Activated T-helper 1 cell treated with anti-CD3 and anti-CD28 coated beads, Interleukin-2, amount 50 U/mL, for 16 hours (primary cell): ENCODE measurements around the gene NMRAL1.
A peak's percentile ranks its signal among the peaks of the same experiment; 100 is the strongest.

Source experiments
- DNase-seq, 2 donors: peaks; one replicate each; pipeline ENCODE4 v3.0.0-alpha.2; 2020; ENCODE audit warnings: low read depth in 1 of 2, low spot score in 1 of 2

The NMRAL1 gene

GRCh38 chr16:4474192-4474961, at the start of gene NMRAL1:
TSS of gene NMRAL1 (minus strand) at chr16:4474625. CDS start at chr16:4474132, 493 bp downstream.
- DNase-seq, result peak; percentile 57 to 76

GRCh38 chr16:4523686-4524085, 49.3 kb upstream of the NMRAL1 start:
- DNase-seq, result no peak

GRCh38 chr16:4522051-4522581, 47.7 kb upstream of the NMRAL1 start:
- DNase-seq, result no peak

GRCh38 chr16:4520913-4521312, 46.5 kb upstream of the NMRAL1 start:
- no peak for DNase-seq

- no peak for DNase-seq
These were observed 45.0 kb upstream of the NMRAL1 start for GRCh38 chr16:4519274-4520058.

- no peak for DNase-seq
These were observed 43.6 kb upstream of the NMRAL1 start for GRCh38 chr16:4517812-4518680.

- no peak for DNase-seq
These were observed 41.3 kb upstream of the NMRAL1 start for GRCh38 chr16:4515611-4516233.

- no peak for DNase-seq
These were observed 40.2 kb upstream of the NMRAL1 start for GRCh38 chr16:4514606-4515005.

GRCh38 chr16:4513881-4514280, 39.5 kb upstream of the NMRAL1 start:
- no peak for DNase-seq

GRCh38 chr16:4513086-4513860, 38.8 kb upstream of the NMRAL1 start:
- DNase-seq, result no peak

- no peak for DNase-seq
These were observed 38.0 kb upstream of the NMRAL1 start for GRCh38 chr16:4512473-4512872.

GRCh38 chr16:4511441-4512082, 37.1 kb upstream of the NMRAL1 start:
- no peak for DNase-seq

- DNase-seq, result no peak
These were observed 36.5 kb upstream of the NMRAL1 start for GRCh38 chr16:4510747-4511426.

GRCh38 chr16:4510131-4510530, 35.7 kb upstream of the NMRAL1 start:
- DNase-seq, result no peak

- DNase-seq, result no peak
These were observed 35.0 kb upstream of the NMRAL1 start for GRCh38 chr16:4509420-4509819.

- DNase-seq, result no peak
These were observed 34.4 kb upstream of the NMRAL1 start for GRCh38 chr16:4508806-4509205.

GRCh38 chr16:4507588-4508345, 33.3 kb upstream of the NMRAL1 start:
- DNase-seq, result no peak

GRCh38 chr16:4506450-4506849, 32.0 kb upstream of the NMRAL1 start:
- peak in 1 of 2 donors; percentile 27 for DNase-seq
